ENCODE measurements around the gene SMAD5.

The SMAD5 gene

GRCh38 chr5:136222580-136223235 is 90.1 kb downstream of the SMAD5 start:
- DNase-seq (ENCODE audit: low read depth) = no peak

- no peak for DNase-seq (ENCODE audit: low read depth)
These were observed 93.2 kb downstream of the SMAD5 start for GRCh38 chr5:136225796-136226195.

GRCh38 chr5:136226401-136226800 is 93.8 kb downstream of the SMAD5 start:
- no peak for DNase-seq (ENCODE audit: low read depth)

- no peak for DNase-seq (ENCODE audit: low read depth)
These were observed 95.6 kb downstream of the SMAD5 start for GRCh38 chr5:136228136-136228757.

- no peak for DNase-seq (ENCODE audit: low read depth)
These were observed 97.5 kb downstream of the SMAD5 start for GRCh38 chr5:136230176-136230575.

GRCh38 chr5:136232316-136232715 is 99.7 kb downstream of the SMAD5 start:
- DNase-seq (ENCODE audit: low read depth) = no peak
